Activated CD4-positive, CD25-positive, alpha-beta regulatory T cell (primary cell): ENCODE data around the gene WNT7B.

ENCODE experiments used
- DNase-seq, 4 experiments: peaks; one replicate each; lab custom pipeline; 2025; lab: John Stamatoyannopoulos, UW

Gene WNT7B

DNA sequence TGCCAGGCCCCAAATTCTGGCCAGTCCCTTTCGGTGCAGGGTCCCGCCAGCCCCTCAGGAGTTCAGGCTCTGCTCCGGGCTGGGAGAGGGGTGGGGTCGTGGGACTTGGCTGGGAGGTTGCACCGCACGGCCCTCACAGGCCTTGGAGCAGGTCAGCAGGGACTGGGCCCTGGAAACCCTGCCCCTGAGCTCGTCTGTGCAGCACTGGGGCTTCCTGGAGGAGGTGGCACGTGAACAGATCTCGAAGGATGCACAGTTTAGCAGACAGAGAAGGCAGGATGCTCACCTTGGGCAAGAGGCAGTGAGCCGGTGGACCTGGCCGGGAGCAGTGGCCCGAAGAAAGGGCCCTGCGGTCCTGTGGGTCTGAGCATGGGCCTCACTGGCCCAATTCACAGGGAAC lies 70.0 kb downstream of the WNT7B start:
- DNase-seq, result no peak

DNA sequence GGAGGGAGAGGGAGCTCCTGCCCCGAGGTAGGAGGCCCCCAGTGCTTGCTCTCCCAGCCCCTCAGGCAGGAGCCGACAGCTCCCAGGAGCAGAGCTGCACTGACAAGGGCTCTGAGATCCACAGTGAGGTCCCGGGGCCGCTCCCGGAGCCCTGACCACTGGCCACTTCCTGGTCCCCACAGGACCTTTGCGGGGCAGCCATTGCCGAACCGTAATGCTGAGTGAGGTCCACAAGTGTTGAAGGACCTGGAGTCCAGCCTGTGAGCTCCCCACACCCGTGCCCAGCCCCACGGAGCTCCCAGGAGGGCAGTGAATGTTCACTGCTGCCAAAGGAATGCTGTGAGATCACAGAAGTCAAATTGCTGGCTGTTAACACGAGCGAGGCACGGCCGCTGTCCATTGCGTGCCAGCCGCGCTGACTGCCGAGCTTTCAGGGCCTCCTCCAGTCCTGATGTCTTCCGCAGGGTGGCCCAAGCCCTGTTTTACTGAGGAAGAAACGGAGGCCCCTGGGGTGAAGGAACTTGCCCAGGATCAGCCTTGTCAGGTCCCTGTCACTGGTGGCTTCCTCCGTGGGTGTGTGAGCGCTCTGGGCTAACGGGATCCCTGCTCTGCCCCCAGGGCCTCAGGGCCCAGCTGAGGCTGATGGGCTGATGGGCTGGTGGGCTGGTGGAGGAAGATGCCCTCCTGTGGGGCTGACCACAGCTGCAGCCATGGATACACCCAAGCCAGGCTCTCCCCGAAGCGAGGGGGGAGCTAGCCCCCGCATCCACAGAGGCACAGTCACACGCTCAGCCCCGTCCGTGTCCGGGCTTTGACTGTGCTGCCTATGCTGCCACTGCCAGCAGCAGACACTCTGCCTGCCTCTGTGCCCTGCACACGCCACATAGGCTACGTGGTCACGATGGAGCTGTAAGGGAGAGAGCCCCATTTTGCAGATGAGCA lies 70.8 kb downstream of the WNT7B start:
- DNase-seq, result no peak

DNA sequence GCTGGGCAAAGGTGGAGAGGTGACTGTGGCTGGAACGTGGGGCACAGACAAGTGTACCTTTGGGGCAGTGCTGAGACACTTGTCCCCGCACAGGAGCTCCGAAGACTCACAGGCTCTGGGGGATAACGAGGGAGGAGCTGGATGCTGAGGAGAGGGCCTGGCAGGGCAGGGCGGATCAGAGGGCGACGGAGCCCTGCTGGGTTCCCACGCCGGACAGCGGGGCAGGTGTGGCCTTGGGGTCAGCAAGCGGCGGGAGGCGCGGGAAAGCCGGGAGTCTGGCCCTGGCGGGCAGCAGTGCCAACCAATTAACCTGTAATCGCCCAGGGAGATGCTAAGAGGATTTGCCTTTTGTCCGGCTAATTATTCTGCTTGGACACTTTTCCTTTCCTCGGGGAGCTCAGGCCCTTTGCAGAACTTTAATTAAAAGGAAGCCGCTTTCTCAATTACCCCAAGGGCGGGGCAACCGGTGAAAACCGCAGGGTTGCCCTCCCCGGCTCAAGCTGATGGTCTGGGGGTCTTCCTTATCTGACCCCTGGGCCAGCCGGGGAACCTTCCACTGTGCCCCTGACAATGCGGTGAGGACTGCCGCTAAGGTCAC lies 71.5 kb downstream of the WNT7B start:
- no peak for DNase-seq

DNA sequence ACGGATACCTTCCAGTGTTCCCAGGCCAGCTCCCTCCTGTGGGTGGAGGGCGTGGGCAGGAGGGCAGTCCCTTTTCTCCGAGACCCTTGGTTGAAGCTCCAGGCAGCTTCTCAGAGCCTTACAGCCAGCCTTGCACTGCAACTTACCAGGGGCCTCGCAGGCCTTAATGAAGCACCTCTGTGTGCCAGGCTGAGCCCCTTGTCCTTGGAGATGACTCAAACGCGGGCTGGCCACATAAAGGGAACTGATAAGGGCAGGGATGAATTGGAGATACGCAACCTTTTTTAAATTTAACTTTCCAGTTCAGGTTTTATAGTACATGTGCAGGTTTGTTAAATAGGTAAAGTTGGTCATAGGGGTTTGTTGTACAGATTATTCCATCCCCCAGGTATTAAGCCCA lies 72.7 kb downstream of the WNT7B start:
- DNase-seq, result no peak

DNA sequence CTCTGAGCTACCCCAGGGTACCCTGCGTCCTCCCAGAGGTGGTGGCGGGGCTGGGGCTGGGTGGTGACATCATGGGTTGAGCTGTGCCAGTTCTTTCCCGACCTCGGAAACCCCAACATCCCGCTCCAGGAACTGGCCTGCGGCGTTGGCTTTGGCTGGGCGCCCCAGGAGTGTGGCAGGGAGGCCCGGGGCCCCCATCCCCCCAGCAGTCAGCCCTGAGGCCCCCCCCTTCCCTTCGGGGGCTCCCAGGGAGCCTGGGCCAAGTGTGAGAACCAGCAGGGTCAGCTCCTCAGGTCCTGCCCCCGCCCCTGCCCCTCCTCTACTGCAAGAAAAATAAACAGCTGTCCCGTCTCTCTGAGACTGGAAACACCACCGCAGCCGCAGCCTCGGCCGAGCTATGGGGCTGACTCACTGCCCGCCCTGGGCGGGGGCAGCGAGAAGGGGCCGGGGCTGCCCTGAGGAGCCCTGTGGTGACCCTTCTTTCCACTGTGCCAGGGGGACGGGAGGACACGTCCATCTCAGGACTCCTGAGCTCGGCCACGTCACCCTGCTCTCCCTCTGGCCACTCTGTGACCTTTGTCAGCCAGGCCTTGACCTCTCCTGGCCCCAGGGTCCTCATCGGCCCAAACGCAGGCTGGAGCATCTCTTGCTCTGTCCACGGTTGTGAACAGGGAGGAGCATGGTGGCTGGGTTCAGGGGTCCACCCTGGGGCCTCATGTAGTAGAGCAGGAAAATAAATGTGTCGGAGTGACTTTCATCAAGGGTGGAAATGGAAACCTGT lies 73.4 kb downstream of the WNT7B start:
- no peak for DNase-seq

- no peak for DNase-seq
Measured at GRCh38 chr22:45897736-45898135, 79.2 kb downstream of the WNT7B start.

GRCh38 chr22:45896964-45897538 lies 79.9 kb downstream of the WNT7B start:
- no peak for DNase-seq

DNA sequence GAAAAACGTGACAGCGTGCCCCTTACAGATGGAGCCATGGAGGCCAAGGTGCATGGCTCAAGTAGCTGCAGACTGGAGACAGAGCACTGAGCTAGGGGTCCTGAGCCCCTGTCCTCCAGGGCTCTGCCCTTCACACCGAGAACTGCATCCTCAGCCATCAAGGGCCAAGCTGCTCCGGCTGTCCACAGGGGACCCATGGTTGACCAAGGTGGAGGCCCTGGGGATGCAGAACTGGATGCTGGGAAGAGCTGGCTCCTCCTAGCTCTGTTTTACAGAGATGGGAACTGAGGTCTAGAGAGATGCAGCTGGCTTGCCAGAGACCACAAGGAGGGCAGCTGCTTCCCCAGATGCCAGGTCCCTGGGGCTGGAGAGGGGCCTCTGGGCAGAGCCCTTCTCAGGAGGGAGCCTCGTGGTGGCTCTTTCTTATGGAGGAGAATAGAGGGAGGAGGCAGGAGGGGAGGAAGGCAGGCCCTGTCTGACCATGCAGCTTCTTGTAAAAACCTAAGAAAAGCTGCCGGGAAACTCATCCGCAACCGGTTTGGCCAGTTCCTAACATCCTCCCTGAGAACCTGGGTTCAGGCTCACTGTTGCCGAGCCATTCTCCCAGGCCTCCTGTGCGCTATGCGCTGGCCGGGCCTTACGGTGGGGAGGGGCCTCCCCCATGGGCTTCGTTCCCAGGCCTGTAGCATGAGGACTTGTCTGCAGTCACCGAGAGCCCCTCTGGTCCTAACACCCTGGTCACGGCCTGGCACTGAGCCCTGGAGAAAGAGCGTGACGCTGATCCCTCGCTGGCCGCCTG lies 80.6 kb downstream of the WNT7B start:
- no peak for DNase-seq

GRCh38 chr22:45895436-45896152 lies 81.4 kb downstream of the WNT7B start:
- no peak for DNase-seq

DNA sequence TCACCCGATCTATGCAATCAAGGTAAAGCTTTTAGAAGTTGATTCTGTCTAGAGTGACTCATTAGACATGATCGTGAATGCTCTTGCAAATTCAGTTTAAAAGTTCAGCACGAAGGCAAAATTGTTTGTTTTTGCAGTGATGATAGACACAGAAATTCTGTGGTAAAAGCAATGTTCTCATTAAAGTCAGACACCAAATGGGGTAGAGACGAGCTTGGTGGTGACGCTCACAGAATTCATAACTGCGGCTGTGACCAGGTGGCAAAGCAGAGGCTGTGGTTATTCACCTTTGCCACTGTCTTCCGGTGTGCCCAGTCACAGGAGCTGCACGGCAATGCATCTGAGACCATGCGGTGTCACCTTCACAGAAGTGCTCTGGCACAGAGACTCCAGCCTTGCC lies 83.4 kb downstream of the WNT7B start:
- no peak for DNase-seq

DNA sequence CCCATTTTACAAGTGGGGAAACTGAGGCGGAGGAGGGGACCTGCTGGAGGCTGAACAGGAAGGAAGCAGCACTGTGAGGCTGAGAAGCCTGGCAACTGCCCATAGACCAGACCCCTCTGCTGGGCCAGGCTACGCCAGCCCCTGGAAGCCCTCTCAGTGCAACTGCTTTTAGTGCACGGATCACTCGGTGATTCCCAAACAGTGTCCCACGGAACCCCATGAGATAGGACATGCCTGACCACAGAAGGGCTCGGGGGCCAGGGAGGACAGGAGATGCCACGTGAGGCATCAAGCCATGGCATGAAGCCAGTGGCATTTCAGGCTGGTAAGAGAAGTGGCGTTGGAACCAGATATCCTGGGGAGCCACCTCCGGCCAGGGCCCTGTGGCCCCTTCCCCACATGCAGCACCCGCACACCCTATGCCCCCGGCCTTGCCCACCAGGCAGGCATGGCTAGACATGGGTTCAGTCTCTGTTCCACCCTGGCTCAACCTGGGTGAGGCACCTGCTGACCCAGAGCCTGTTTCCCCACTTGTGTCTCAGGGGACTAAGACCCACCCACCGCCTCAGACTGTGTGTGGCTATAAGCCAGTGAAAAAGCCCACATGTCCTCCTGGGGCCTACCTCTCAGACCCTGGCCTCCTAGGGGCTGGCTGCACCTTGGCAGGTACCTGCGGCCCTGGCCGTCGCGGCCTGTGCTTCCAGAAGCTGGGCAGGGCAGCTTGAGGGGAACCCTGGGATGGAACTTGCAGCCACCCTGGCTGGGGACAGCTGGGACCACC lies 84.1 kb downstream of the WNT7B start:
- no peak for DNase-seq

DNA sequence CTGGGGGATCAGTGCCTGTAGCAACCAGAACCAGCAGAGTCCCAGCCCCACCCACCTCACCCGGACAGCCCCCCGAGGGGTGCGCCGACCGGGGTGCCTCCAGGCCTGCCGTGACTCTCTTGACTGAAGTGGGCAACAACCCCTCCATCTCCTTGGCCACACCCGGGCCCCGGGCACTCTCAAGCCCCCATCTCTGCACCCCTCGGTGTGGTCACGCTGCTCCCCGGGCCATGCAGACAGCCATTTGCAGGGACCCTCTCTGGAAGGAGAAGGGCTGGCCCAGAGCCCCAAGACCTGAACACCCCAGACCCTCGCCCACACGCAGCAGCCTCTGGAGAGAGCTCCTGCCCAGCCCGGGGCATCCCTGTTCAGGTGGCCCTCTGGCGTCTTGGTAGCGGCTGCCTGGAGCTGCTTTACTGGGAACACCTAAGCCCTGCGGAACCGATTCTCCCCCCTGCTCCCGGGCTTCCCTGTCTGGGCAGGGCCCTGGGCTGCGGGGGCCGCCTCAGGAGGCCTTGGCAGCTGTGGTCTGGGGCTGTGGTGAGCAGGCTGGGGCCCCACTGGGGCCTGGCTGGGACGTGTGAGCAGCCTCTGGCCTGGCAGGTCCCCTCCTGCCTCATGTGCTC lies 84.9 kb downstream of the WNT7B start:
- no peak for DNase-seq

- DNase-seq, result no peak
Measured at GRCh38 chr22:45891471-45891995, 85.4 kb downstream of the WNT7B start.

DNA sequence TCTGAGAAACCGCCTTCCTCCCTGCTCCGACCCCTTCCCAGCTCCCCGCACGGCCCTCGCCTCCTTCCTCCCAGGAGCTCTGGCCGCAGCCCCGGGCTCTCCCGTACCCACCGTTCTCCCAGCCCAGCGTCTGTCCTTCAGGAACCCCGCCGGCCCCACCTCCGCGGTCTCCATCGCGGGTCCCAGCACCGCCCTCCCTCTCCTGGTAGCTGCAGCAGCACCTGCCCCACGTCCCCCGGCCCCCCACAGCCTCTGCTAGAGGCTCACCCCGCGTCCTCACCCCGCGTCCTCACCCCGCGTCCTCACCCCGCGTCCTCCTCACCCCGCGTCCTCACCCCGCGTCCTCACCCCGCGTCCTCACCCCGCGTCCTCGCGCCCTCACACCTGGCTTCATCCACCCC lies 85.9 kb downstream of the WNT7B start:
- DNase-seq, result no peak

DNA sequence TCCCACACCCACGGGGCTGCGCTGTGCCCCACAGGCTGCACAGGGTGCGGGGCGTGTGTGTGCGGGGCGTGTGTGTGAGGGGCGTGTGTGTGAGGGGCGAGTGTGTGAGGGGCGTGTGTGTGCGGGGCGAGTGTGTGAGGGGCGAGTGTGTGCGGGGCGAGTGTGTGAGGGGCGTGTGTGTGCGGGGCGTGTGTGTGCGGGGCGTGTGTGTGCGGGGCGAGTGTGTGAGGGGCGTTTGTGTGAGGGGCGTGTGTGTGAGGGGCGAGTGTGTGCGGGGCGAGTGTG lies 86.7 kb downstream of the WNT7B start:
- no peak for DNase-seq

- DNase-seq, result no peak
Measured at GRCh38 chr22:45889539-45890350, 87.2 kb downstream of the WNT7B start.

DNA sequence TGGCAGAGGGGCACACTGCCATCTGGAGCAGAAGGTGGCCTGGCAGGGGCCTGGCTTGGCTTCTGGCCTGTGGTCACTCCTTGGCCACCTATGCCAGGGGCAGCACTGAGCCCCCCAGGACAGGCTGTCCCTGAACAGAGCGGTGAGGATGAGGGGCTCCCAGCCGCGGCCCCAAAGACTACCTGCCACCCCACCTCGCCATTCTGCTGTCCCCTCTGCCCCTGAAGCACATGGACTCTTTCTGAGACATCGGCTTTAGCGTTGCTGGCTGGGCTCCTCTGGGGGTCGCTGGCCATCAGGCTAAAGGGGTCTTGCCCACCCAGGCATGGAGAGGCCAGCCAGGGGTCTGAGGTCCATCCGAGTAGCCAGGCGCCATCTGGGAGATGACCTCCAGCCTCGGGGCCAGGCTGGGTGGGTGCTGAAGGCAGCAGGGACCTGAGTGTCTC lies 87.8 kb downstream of the WNT7B start:
- DNase-seq, result no peak

- no peak for DNase-seq
Measured at GRCh38 chr22:45888221-45889092, 88.5 kb downstream of the WNT7B start.
